ENCODE measurements around the gene METAP2.
A peak's percentile ranks its signal among the peaks of the same experiment; 100 is the strongest.

METAP2 gene

GRCh38 chr12:95473884-95474659, at the start of gene METAP2:
TSS of gene METAP2 (plus strand) at chr12:95474152. CDS start at chr12:95474180, 28 bp downstream.
- Histone ChIP-seq H3K27me3 (no peaks in the 10 kb centered on the region), H3K9ac (peak within 1 kb of the TSS; percentile 95 to 100 (median 97)), H3K4me2 (peak within 1 kb of the TSS; percentile 81 to 97 (median 89)), H4K20me1 (peaks cover 7 to 50% (median 32%) of the 10 kb centered on the region in 11 experiments; a peak in 19 of 22 replicates), H3K9me3 (replicated peaks in 1 of 11) (no peaks in the 10 kb centered on the region), H3K4me3 (peak within 1 kb of the TSS; percentile 82 to 100 (median 94)), H3K36me3 (peaks cover 32 to 37% (median 34%) of the 10 kb centered on the region in 11 experiments), H3K4me1 (peaks cover 20 to 34% (median 26%) of the 10 kb centered on the region in 10 experiments), H3K27ac (peak within 1 kb of the TSS; percentile 86 to 99 (median 95))
- no peak for TF ChIP-seq Cebpa-rat (IDR thresholded peaks at IDR 0.05)

- H3K9ac ChIP-seq = no peak overlapping the region
- no peaks in the 10 kb centered on the region for H4K20me1 ChIP-seq
- peaks cover 0 to 5% (median 0%) of the 10 kb centered on the region in 11 experiments; a peak in 1 of 22 replicates for H3K9me3 ChIP-seq (replicated peaks in 1 of 11)
- no peak overlapping the region for H3K4me2 ChIP-seq
- TF ChIP-seq Cebpa-rat (IDR thresholded peaks at IDR 0.05) = no peak
- H3K36me3 ChIP-seq = no peaks in the 10 kb centered on the region
- no peak overlapping the region for H3K4me3 ChIP-seq
- peaks cover 4 to 17% (median 10%) of the 10 kb centered on the region in 10 experiments; a peak in 15 of 20 replicates for H3K4me1 ChIP-seq
- H3K27me3 ChIP-seq = no peaks in the 10 kb centered on the region
- no peak overlapping the region for H3K27ac ChIP-seq
Observed at GRCh38 chr12:95424271-95424994, 49.5 kb upstream of the METAP2 start.

GRCh38 chr12:95429172-95429510, 44.8 kb upstream of the METAP2 start:
- Histone ChIP-seq H3K9me3 (replicated peaks in 1 of 11) (no peaks in the 10 kb centered on the region), H3K4me3 (no peak overlapping the region), H3K27me3 (no peaks in the 10 kb centered on the region), H3K27ac (peak overlapping the region in 4 of 11 experiments; percentile 42 to 72 (median 61); a peak in 6 of 22 replicates), H3K36me3 (no peaks in the 10 kb centered on the region), H4K20me1 (no peaks in the 10 kb centered on the region), H3K4me2 (peak overlapping the region in 6 of 11 experiments; percentile 1 to 77 (median 58); a peak in 8 of 22 replicates), H3K4me1 (peaks cover 4 to 17% (median 10%) of the 10 kb centered on the region in 10 experiments; a peak in 15 of 20 replicates), H3K9ac (no peak overlapping the region)
- no peak for TF ChIP-seq Cebpa-rat (IDR thresholded peaks at IDR 0.05)

- no peak for TF ChIP-seq Cebpa-rat (IDR thresholded peaks at IDR 0.05)
- no peaks in the 10 kb centered on the region for H3K9me3 ChIP-seq (replicated peaks in 1 of 11)
- no peak overlapping the region for H3K9ac ChIP-seq
- H3K36me3 ChIP-seq = no peaks in the 10 kb centered on the region
- H3K27ac ChIP-seq = no peak overlapping the region
- H3K4me2 ChIP-seq = no peak overlapping the region
- peaks cover 4 to 17% (median 10%) of the 10 kb centered on the region in 10 experiments; a peak in 15 of 20 replicates for H3K4me1 ChIP-seq
- no peaks in the 10 kb centered on the region for H4K20me1 ChIP-seq
- no peak overlapping the region for H3K4me3 ChIP-seq
- no peaks in the 10 kb centered on the region for H3K27me3 ChIP-seq
Observed at GRCh38 chr12:95431120-95431519, 42.8 kb upstream of the METAP2 start.

GRCh38 chr12:95435355-95435754, 38.6 kb upstream of the METAP2 start:
- Histone ChIP-seq H4K20me1 (no peaks in the 10 kb centered on the region), H3K9ac (no peak overlapping the region), H3K27ac (no peak overlapping the region), H3K9me3 (replicated peaks in 1 of 11) (no peaks in the 10 kb centered on the region), H3K4me2 (no peak overlapping the region), H3K4me3 (no peak overlapping the region), H3K36me3 (no peaks in the 10 kb centered on the region), H3K27me3 (no peaks in the 10 kb centered on the region), H3K4me1 (peaks cover 0 to 8% (median 0%) of the 10 kb centered on the region in 10 experiments; a peak in 6 of 20 replicates)
- no peak for TF ChIP-seq Cebpa-rat (IDR thresholded peaks at IDR 0.05)

GRCh38 chr12:95437565-95437964, 36.4 kb upstream of the METAP2 start:
- no peak overlapping the region for H3K4me2 ChIP-seq

GRCh38 chr12:95439461-95440230, 34.3 kb upstream of the METAP2 start:
- Histone ChIP-seq H3K36me3 (no peaks in the 10 kb centered on the region), H4K20me1 (no peaks in the 10 kb centered on the region), H3K4me2 (0 out of 22 replicates have a peak overlapping the region, but pooled peaks of 1 of the 11 experiments have one; percentile 3), H3K9me3 (replicated peaks in 1 of 11) (0 out of 22 replicates have a peak, but pooled peaks cover 0 to under 1% (median 0%) of the 10 kb centered on the region in 11 experiments), H3K27ac (no peak overlapping the region), H3K9ac (no peak overlapping the region), H3K4me1 (peaks cover 0 to 8% (median 0%) of the 10 kb centered on the region in 10 experiments; a peak in 6 of 20 replicates), H3K4me3 (no peak overlapping the region), H3K27me3 (no peaks in the 10 kb centered on the region)
- no peak for TF ChIP-seq Cebpa-rat (IDR thresholded peaks at IDR 0.05)

More at GRCh38 chr12:95437565-95437964, 36.4 kb upstream of the METAP2 start:
- no peak overlapping the region for H3K4me3 ChIP-seq
- H3K27me3 ChIP-seq = no peaks in the 10 kb centered on the region
- no peaks in the 10 kb centered on the region for H3K9me3 ChIP-seq (replicated peaks in 1 of 11)
- H3K4me1 ChIP-seq = peaks cover 0 to 8% (median 0%) of the 10 kb centered on the region in 10 experiments; a peak in 6 of 20 replicates
- H3K9ac ChIP-seq = no peak overlapping the region
- H4K20me1 ChIP-seq = no peaks in the 10 kb centered on the region
- no peak for TF ChIP-seq Cebpa-rat (IDR thresholded peaks at IDR 0.05)
- no peak overlapping the region for H3K27ac ChIP-seq
- no peaks in the 10 kb centered on the region for H3K36me3 ChIP-seq

- Histone ChIP-seq H3K4me1 (peaks cover 0 to 8% (median 0%) of the 10 kb centered on the region in 10 experiments; a peak in 6 of 20 replicates), H3K9ac (no peak overlapping the region), H3K9me3 (replicated peaks in 1 of 11) (peaks cover 0 to 8% (median under 1%) of the 10 kb centered on the region in 11 experiments; a peak in 4 of 22 replicates), H3K4me2 (no peak overlapping the region), H3K4me3 (no peak overlapping the region), H3K36me3 (no peaks in the 10 kb centered on the region), H4K20me1 (no peaks in the 10 kb centered on the region), H3K27ac (no peak overlapping the region), H3K27me3 (no peaks in the 10 kb centered on the region)
- TF ChIP-seq Cebpa-rat (IDR thresholded peaks at IDR 0.05) = no peak
Observed at GRCh38 chr12:95440401-95440800, 33.6 kb upstream of the METAP2 start.

Measured in BLaER1 treated with 17β-estradiol and CSF1 and Interleukin-3, amounts not matched to agents 10 nM and 100 nM (cell line).